ENCODE results near the gene THUMPD3. TPM values are rescaled to one million over a fixed set of nuclear protein-coding genes. Genes with fewer than 3 reads are reported as not detected.

THUMPD3 gene
- total and polyA plus RNA-seq, 2 of the 13 experiments (the other 11 are each of a cell fraction or from before 2014, with no cell fraction given) = 31.2 to 44.1 TPM

GRCh38 chr3:9362731-9363530, at the start of gene THUMPD3 (continued):
- TF ChIP-seq, protein P1, sequence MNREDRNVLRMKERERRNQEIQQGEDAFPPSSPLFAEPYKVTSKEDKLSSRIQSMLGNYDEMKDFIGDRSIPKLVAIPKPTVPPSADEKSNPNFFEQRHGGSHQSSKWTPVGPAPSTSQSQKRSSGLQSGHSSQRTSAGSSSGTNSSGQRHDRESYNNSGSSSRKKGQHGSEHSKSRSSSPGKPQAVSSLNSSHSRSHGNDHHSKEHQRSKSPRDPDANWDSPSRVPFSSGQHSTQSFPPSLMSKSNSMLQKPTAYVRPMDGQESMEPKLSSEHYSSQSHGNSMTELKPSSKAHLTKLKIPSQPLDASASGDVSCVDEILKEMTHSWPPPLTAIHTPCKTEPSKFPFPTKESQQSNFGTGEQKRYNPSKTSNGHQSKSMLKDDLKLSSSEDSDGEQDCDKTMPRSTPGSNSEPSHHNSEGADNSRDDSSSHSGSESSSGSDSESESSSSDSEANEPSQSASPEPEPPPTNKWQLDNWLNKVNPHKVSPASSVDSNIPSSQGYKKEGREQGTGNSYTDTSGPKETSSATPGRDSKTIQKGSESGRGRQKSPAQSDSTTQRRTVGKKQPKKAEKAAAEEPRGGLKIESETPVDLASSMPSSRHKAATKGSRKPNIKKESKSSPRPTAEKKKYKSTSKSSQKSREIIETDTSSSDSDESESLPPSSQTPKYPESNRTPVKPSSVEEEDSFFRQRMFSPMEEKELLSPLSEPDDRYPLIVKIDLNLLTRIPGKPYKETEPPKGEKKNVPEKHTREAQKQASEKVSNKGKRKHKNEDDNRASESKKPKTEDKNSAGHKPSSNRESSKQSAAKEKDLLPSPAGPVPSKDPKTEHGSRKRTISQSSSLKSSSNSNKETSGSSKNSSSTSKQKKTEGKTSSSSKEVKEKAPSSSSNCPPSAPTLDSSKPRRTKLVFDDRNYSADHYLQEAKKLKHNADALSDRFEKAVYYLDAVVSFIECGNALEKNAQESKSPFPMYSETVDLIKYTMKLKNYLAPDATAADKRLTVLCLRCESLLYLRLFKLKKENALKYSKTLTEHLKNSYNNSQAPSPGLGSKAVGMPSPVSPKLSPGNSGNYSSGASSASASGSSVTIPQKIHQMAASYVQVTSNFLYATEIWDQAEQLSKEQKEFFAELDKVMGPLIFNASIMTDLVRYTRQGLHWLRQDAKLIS (CRISPR knock-in tag; IDR thresholded peaks at IDR 0.05) = peak; percentile 87
- TF ChIP-seq ZNF703 (CRISPR knock-in tag; IDR thresholded peaks at IDR 0.05; ENCODE audit: borderline replicate concordance) (0 out of 2 replicates have a peak, but pooled peaks have one; percentile 48), THYN1 (CRISPR knock-in tag; IDR thresholded peaks at IDR 0.05; ENCODE audit: borderline replicate concordance, low read depth) (no peak), ZNF503 (CRISPR knock-in tag; IDR thresholded peaks at IDR 0.05) (no peak), REL (CRISPR knock-in tag; conservative IDR thresholded peaks at IDR 0.05) (peak; percentile 88), EP300 (IDR thresholded peaks at IDR 0.05; ENCODE audit: low read depth in 2 of 2, low read length in 2 of 2) (no peak), EP300 (CRISPR knock-in tag; IDR thresholded peaks at IDR 0.05; ENCODE audit: borderline replicate concordance) (peak; percentile 69), SP5 (CRISPR knock-in tag; IDR thresholded peaks at IDR 0.05; ENCODE audit: borderline replicate concordance, low read depth) (no peak), CHD2 (IDR thresholded peaks at IDR 0.05; ENCODE audit: low read depth, low read length) (no peak), KDM3A (CRISPR knock-in tag; IDR thresholded peaks at IDR 0.05; ENCODE audit: low read depth) (0 out of 2 replicates have a peak, but pooled peaks have one; percentile 53), HOXA3 (CRISPR knock-in tag; IDR thresholded peaks at IDR 0.05) (peak; percentile 90), MXD1 (CRISPR knock-in tag; IDR thresholded peaks at IDR 0.05) (peak; percentile 90), ZNF841 (CRISPR knock-in tag; IDR thresholded peaks at IDR 0.05; ENCODE audit: borderline replicate concordance) (peak; percentile 62; the same call in 1 of the 2 replicates), ZNF589 (CRISPR knock-in tag; conservative IDR thresholded peaks at IDR 0.05) (peak; percentile 97), ZMYM4 (CRISPR knock-in tag; IDR thresholded peaks at IDR 0.05) (peak; percentile 78; the same call in 1 of the 2 replicates), ZNF782 (CRISPR knock-in tag; IDR thresholded peaks at IDR 0.05; ENCODE audit: borderline replicate concordance) (0 out of 2 replicates have a peak, but pooled peaks have one; percentile 29), ZNF670 (CRISPR knock-in tag; IDR thresholded peaks at IDR 0.05; ENCODE audit: borderline replicate concordance) (peak; percentile 86; the same call in 1 of the 2 replicates), HBP1 (CRISPR knock-in tag; IDR thresholded peaks at IDR 0.05; ENCODE audit: low read depth) (no peak; the same call in 1 of the 2 replicates), MTF1 (CRISPR knock-in tag; IDR thresholded peaks at IDR 0.05) (no peak), ZNF460 (CRISPR knock-in tag; IDR thresholded peaks at IDR 0.05; ENCODE audit: borderline replicate concordance) (no peak; the same call in 1 of the 2 replicates), ZNF510 (CRISPR knock-in tag; IDR thresholded peaks at IDR 0.05; ENCODE audit: low read depth) (peak; percentile 78), ADNP (CRISPR knock-in tag; IDR thresholded peaks at IDR 0.05) (no peak)

All from HepG2 (cell line).